ENCODE results near the gene KIFBP. TPM values are rescaled to one million over a fixed set of nuclear protein-coding genes. Genes with fewer than 3 reads are reported as not detected.

KIFBP gene
- total RNA-seq, 3 donors from 2014 or later (not counting 1 experiment from before 2014, with no cell fraction given) = 3.5 to 4.4 (median 4.0) TPM

DNA sequence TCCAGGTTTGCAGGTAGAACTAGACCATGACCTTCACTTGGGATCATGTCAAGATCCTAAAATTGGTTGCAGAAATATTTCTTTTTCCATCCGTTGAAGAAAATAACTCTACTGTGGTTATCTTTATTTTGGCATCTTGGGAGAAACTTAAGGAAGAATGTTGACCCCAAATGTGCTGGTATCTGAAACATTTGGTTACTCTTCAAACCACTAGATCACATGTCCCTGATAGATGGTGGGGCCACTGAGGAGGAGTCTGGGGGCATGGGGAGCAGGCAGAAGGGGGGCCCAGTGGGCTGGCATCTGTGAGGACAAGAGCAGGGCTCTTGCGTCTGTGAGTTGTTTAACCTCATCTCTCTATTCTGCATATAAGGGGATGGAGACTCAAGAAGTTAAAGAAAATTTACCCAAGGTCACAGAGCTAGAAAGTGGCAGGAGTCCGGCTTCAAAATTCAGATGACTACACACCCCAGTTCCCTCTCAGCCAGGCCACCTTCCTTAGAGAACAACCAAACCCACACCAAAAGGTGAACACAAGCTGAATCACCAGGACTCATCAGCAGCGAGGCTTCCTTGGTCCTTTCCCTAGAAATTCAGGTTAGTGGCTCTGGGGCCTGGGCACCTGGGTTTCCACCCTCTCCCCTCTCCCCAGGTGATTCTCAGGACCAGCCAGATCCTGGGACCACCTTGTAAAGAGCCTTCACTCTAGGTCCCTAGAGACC, 58.7 kb downstream of the KIFBP start:
- intact Hi-C loops (cut with micrococcal nuclease) = no loop called here
- 92% methylated on average over 3 of the region's 4 CpGs for WGBS (ENCODE audit: insufficient coverage)
- Mint-ChIP-seq H3K4me1 (peaks cover 59 to 75% of the 10 kb centered on the region in 2 donors), H3K9me3 (no peaks in the 10 kb centered on the region), H3K27ac (peak overlapping the region; percentile 95 to 99), H3K36me3 (no peaks in the 10 kb centered on the region), H3K27me3 (ENCODE audit: low read depth in 2 of 2) (no peaks in the 10 kb centered on the region), H3K4me3 (peak overlapping the region; percentile 28)
- peaks cover 81% of the 10 kb centered on the region for H3K4me1 ChIP-seq (ENCODE audit: control insufficient read depth, insufficient read depth, low read length)
- H3K36me3 ChIP-seq (ENCODE audit: control insufficient read depth, insufficient read depth, low read length) = no peaks in the 10 kb centered on the region
- H3K9me3 ChIP-seq (ENCODE audit: control insufficient read depth, insufficient read depth, low read length) = no peaks in the 10 kb centered on the region
- H3K27me3 ChIP-seq (ENCODE audit: control insufficient read depth, insufficient read depth, low read length) = no peaks in the 10 kb centered on the region
- DNase-seq (no peak), ATAC-seq (no peak)
- no peak overlapping the region for H3K4me3 ChIP-seq (ENCODE audit: low read length)
- H3K27ac ChIP-seq (ENCODE audit: low read length) = peak overlapping the region; percentile 26
- TF ChIP-seq, protein P1, sequence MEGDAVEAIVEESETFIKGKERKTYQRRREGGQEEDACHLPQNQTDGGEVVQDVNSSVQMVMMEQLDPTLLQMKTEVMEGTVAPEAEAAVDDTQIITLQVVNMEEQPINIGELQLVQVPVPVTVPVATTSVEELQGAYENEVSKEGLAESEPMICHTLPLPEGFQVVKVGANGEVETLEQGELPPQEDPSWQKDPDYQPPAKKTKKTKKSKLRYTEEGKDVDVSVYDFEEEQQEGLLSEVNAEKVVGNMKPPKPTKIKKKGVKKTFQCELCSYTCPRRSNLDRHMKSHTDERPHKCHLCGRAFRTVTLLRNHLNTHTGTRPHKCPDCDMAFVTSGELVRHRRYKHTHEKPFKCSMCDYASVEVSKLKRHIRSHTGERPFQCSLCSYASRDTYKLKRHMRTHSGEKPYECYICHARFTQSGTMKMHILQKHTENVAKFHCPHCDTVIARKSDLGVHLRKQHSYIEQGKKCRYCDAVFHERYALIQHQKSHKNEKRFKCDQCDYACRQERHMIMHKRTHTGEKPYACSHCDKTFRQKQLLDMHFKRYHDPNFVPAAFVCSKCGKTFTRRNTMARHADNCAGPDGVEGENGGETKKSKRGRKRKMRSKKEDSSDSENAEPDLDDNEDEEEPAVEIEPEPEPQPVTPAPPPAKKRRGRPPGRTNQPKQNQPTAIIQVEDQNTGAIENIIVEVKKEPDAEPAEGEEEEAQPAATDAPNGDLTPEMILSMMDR (IDR thresholded peaks at IDR 0.05) = no peak

DNA sequence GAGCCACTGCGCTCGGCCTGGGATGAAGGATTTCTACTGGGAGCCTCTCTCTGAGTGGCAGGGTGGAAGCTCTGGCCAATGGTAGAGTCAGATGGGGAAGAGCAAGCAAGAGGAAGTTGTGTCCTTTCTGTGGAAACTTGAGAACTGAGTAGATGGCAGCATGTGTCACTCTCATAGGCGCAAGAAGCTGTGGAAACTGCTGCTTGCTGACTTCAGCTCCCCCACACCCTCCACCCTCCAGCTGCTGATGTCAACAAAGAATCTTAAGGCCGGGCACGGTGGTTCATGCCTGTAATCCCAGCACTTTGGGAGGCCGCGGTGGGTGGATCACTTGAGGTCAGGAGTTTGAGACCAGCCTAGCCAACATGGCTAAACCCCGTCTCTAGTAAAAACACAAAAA, 59.5 kb downstream of the KIFBP start:
- DNase-seq = peak; percentile 32 to 45
- Mint-ChIP-seq H3K27me3 (ENCODE audit: low read depth in 2 of 2) (no peaks in the 10 kb centered on the region), H3K36me3 (no peaks in the 10 kb centered on the region), H3K4me1 (peaks cover 59 to 83% of the 10 kb centered on the region in 2 donors), H3K4me3 (no peak overlapping the region), H3K27ac (peak overlapping the region; percentile 95 to 99), H3K9me3 (no peaks in the 10 kb centered on the region)
- TF ChIP-seq, protein P1 (IDR thresholded peaks at IDR 0.05) = no peak
- H3K27me3 ChIP-seq (ENCODE audit: control insufficient read depth, insufficient read depth, low read length) = no peaks in the 10 kb centered on the region
- 62% methylated on average over 8 of the region's 8 CpGs for WGBS (ENCODE audit: insufficient coverage)
- no peaks in the 10 kb centered on the region for H3K36me3 ChIP-seq (ENCODE audit: control insufficient read depth, insufficient read depth, low read length)
- peak; percentile 29 to 51 (median 50) for ATAC-seq
- intact Hi-C loops (cut with micrococcal nuclease) = no loop called here
- H3K4me1 ChIP-seq (ENCODE audit: control insufficient read depth, insufficient read depth, low read length) = peaks cover 90% of the 10 kb centered on the region
- peak overlapping the region; percentile 26 for H3K27ac ChIP-seq (ENCODE audit: low read length)
- H3K9me3 ChIP-seq (ENCODE audit: control insufficient read depth, insufficient read depth, low read length) = no peaks in the 10 kb centered on the region
- no peak overlapping the region for H3K4me3 ChIP-seq (ENCODE audit: low read length)

DNA sequence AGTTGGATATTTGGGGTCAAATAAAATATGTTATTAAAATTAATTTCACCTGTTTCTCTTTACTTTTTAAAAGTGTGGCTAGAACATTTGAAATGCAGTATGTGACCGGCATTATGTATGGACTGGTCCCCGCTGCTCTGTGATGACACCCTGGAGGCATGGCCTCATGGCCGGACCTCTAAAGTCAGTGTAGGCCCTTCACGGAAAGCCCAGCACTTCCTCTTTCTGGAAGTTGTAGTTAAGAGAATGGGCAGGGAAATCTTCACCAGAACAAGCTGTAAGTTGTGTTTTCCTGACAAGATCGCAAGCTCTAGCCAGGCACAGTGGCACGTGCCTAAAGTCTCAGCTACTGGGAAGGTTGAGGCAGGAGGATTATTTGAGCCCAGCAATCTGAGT, 61.0 kb downstream of the KIFBP start:
- H3K27ac Mint-ChIP-seq = peak overlapping the region in 1 of 2 donors; percentile 95
- no peaks in the 10 kb centered on the region for H3K27me3 Mint-ChIP-seq (ENCODE audit: low read depth in 2 of 2)
- peaks cover 50 to 74% of the 10 kb centered on the region in 2 donors for H3K4me1 Mint-ChIP-seq
- no peak for ATAC-seq
- Histone ChIP-seq H3K4me3 (ENCODE audit: low read length) (no peak overlapping the region), H3K36me3 (ENCODE audit: control insufficient read depth, insufficient read depth, low read length) (no peaks in the 10 kb centered on the region), H3K27me3 (ENCODE audit: control insufficient read depth, insufficient read depth, low read length) (no peaks in the 10 kb centered on the region), H3K9me3 (ENCODE audit: control insufficient read depth, insufficient read depth, low read length) (no peaks in the 10 kb centered on the region), H3K27ac (ENCODE audit: low read length) (no peak overlapping the region), H3K4me1 (ENCODE audit: control insufficient read depth, insufficient read depth, low read length) (peaks cover 91% of the 10 kb centered on the region)
- no peaks in the 10 kb centered on the region for H3K36me3 Mint-ChIP-seq
- H3K9me3 Mint-ChIP-seq = no peaks in the 10 kb centered on the region
- TF ChIP-seq, protein P1 (IDR thresholded peaks at IDR 0.05) = no peak
- 79% methylated on average over 6 of the region's 6 CpGs for WGBS (ENCODE audit: insufficient coverage)
- intact Hi-C loops (cut with micrococcal nuclease) = no loop called here
- H3K4me3 Mint-ChIP-seq = no peak overlapping the region
- no peak for DNase-seq
